HCT116 (cell line): ENCODE data around the gene PLCB2. TPM values are rescaled to one million over a fixed set of nuclear protein-coding genes. Genes with fewer than 3 reads are reported as not detected.

Experiments
- ATAC-seq: fragments of 200-7000 bp; cut with Tn5 transposase; 2 replicates; pipeline ENCODE4 v1.9.1; 2020; ENCODE audit warnings: mild to moderate bottlenecking, moderate library complexity
- BruUV-seq: library from RNA; stranded (reverse); fragments of 400-500 nt; replicated peaks from 2 replicates; lab custom pipeline; 2021; lab: Mats Ljungman, UMichigan
- CTCF ChIA-PET: fragments of 300-600 bp; sonication (Branson Sonifier 250); formaldehyde crosslinking; loops from one replicate; lab custom pipeline; 2021; ENCODE audit warnings: antibody characterized with exemption; lab: Charles Lee
- POLR2A ChIA-PET: fragments of 300-600, 350-600 bp; sonication (Branson Sonifier 250); formaldehyde crosslinking; loops from one replicate; lab custom pipeline; 2021; ENCODE audit warnings: antibody characterized with exemption; lab: Charles Lee
- RAD21 ChIA-PET, 2 experiments: fragments of 300-600 bp; sonication (Branson Sonifier 250); formaldehyde crosslinking; loops; one replicate each; lab custom pipeline; 2023; ENCODE audit warnings: low total read pairs in 2 of 2; ENCODE audit not compliant: uncharacterized antibody in 2 of 2, unreplicated experiment in 2 of 2, low non-redundant PET in 1 of 2; lab: Charles Lee
- DNase-seq: peaks from one replicate; pipeline ENCODE4 v3.0.0-alpha.2; 2010; ENCODE audit warnings: low read depth, low spot score
- H2AFZ ChIP-seq: fragments of 200-600 bp; shearing (Covaris generic), sonication (generic); 2 replicates; pipeline ENCODE4 v1.6.1; 2017; ENCODE audit warnings: low read depth, mixed run types, mixed read lengths, antibody characterized with exemption, low read length; ENCODE audit not compliant: poor library complexity, severe bottlenecking
- H3K27ac ChIP-seq: 2 replicates; pipeline ENCODE4 v1.5.1; 2012; ENCODE audit warnings: low read depth, low read length
- H3K27me3 ChIP-seq: fragments of 200-600 bp; sonication (generic); 2 replicates; pipeline ENCODE4 v1.6.1; 2016; ENCODE audit warnings: mixed run types, low read length, mixed read lengths; ENCODE audit not compliant: insufficient read depth
- H3K36me3 ChIP-seq, 2 experiments: fragments of 200-500 bp in 1 of 2; fragments of 200-600 bp in 1 of 2; sonication (Bioruptor generic) in 1 of 2; sonication (generic) in 1 of 2; 2 replicates each; pipeline versions ENCODE4 v1.5.1 to v1.6.1; 2014 to 2016; ENCODE audit warnings: low read length in 2 of 2, inconsistent platforms in 1 of 2, mixed read lengths in 1 of 2, mixed run types in 1 of 2; ENCODE audit not compliant: insufficient read depth in 2 of 2, control insufficient read depth in 1 of 2
- H3K4me1 ChIP-seq, 2 experiments: fragments of 200-600 bp in 1 of 2; sonication (generic) in 1 of 2; 2 replicates each; pipeline versions ENCODE4 v1.5.1 to v1.6.1; 2012 to 2017; ENCODE audit warnings: low read length in 2 of 2, inconsistent platforms in 1 of 2, mild to moderate bottlenecking in 1 of 2, mixed read lengths in 1 of 2, mixed run types in 1 of 2, moderate library complexity in 1 of 2; ENCODE audit not compliant: insufficient read depth in 2 of 2, control insufficient read depth in 1 of 2
- H3K4me2 ChIP-seq: fragments of 200-600 bp; sonication (generic); 2 replicates; pipeline ENCODE4 v1.6.1; 2017; ENCODE audit warnings: mixed run types, low read length, mixed read lengths
- H3K4me3 ChIP-seq, 2 experiments: fragments of 200-600 bp in 1 of 2; sonication (generic) in 1 of 2; replicated peaks in 1 of 2; 2 replicates each; pipeline ENCODE4 v1.5.1; 2011 to 2016; ENCODE audit warnings: low read length in 2 of 2, control low read depth in 1 of 2, low read depth in 1 of 2, mild to moderate bottlenecking in 1 of 2, mixed read lengths in 1 of 2, mixed run types in 1 of 2
- H3K79me2 ChIP-seq: fragments of 200-600 bp; sonication (generic); 2 replicates; pipeline ENCODE4 v1.6.1; 2017; ENCODE audit warnings: mild to moderate bottlenecking, mixed run types, low read length, moderate library complexity, mixed read lengths; ENCODE audit not compliant: insufficient read depth
- H3K9ac ChIP-seq: fragments of 200-600 bp; sonication (generic); 2 replicates; pipeline ENCODE4 v1.6.1; 2016; ENCODE audit warnings: low read length, mixed read lengths
- H3K9me2 ChIP-seq: fragments of 200-600 bp; sonication (generic), shearing (Covaris generic); 2 replicates; pipeline ENCODE4 v1.6.1; 2017; ENCODE audit warnings: mixed run types, mild to moderate bottlenecking, moderate library complexity; ENCODE audit not compliant: insufficient read depth
- H3K9me3 ChIP-seq, 2 experiments: fragments of 200-500 bp in 1 of 2; fragments of 200-600 bp in 1 of 2; sonication (Bioruptor generic) in 1 of 2; sonication (generic) in 1 of 2; 2 replicates each; pipeline ENCODE4 v1.6.1; 2014 to 2017; ENCODE audit warnings: low read length in 2 of 2, mixed read lengths in 2 of 2, inconsistent platforms in 1 of 2, low read depth in 1 of 2, mild to moderate bottlenecking in 1 of 2, mixed run types in 1 of 2, moderate library complexity in 1 of 2; ENCODE audit not compliant: control insufficient read depth in 1 of 2, insufficient read depth in 1 of 2
- H4K20me1 ChIP-seq: fragments of 200-600 bp; sonication (generic), shearing (Covaris generic); 2 replicates; pipeline ENCODE4 v1.6.1; 2017; ENCODE audit warnings: mixed run types, mild to moderate bottlenecking, moderate library complexity; ENCODE audit not compliant: insufficient read depth
- ATF3 ChIP-seq: IDR thresholded peaks from 2 replicates; pipeline ENCODE4 v1.6.1; 2012
- CBX3 ChIP-seq: IDR thresholded peaks from 2 replicates; pipeline ENCODE4 v1.6.1; 2012; ENCODE audit warnings: low read depth
- EGR1 ChIP-seq: IDR thresholded peaks from 2 replicates; pipeline ENCODE4 v1.6.1; 2012; ENCODE audit warnings: low read depth
- ELF1 ChIP-seq: IDR thresholded peaks from 2 replicates; pipeline ENCODE4 v1.6.1; 2012; ENCODE audit warnings: low read depth, borderline replicate concordance
- EZH2 ChIP-seq: fragments of 200-600 bp; sonication (generic); IDR thresholded peaks from 2 replicates; pipeline ENCODE4 v1.6.1; 2017; ENCODE audit warnings: antibody characterized with exemption, mixed run types
- JUND ChIP-seq: IDR thresholded peaks from 2 replicates; pipeline ENCODE4 v1.6.1; 2012
- MAX ChIP-seq: IDR thresholded peaks from 2 replicates; pipeline ENCODE4 v1.6.1; 2012
- POLR2A ChIP-seq: IDR thresholded peaks from 2 replicates; pipeline ENCODE4 v1.7.0; 2011; ENCODE audit warnings: borderline replicate concordance; ENCODE audit not compliant: insufficient read depth, insufficient read length; ENCODE audit errors: extremely low read depth
- POLR2AphosphoS5 ChIP-seq: IDR thresholded peaks from 2 replicates; pipeline ENCODE4 v1.6.1; 2011; ENCODE audit warnings: mild to moderate bottlenecking, low read depth, low read length, moderate library complexity
- RAD21 ChIP-seq: IDR thresholded peaks from 2 replicates; pipeline ENCODE4 v1.6.1; 2012; ENCODE audit warnings: low read depth, mild to moderate bottlenecking
- SP1 ChIP-seq: IDR thresholded peaks from 2 replicates; pipeline ENCODE4 v1.6.1; 2012; ENCODE audit warnings: low read depth
- ZBTB33 ChIP-seq: IDR thresholded peaks from 2 replicates; pipeline ENCODE4 v1.6.1; 2011; ENCODE audit warnings: mild to moderate bottlenecking, low read length, moderate library complexity; ENCODE audit not compliant: insufficient replicate concordance; ENCODE audit errors: extremely low read depth
- ZFX ChIP-seq: fragments of 450-650 bp; IDR thresholded peaks from 2 replicates; pipeline ENCODE4 v1.6.1; 2017
- intact Hi-C: fragments of 100-400 bp; cut with micrococcal nuclease; formaldehyde crosslinking; loops from 2 replicates; pipeline ENCODE4 v1.10.0; 2022
- total RNA-seq: library from RNA; stranded (reverse); gene quantifications from one replicate; pipeline ENCODE4 v1.2.1, GENCODE V29; 2021; ENCODE audit not compliant: unreplicated experiment

The PLCB2 gene
- total RNA-seq, 1 experiment from 2014 or later, result 2.8 TPM

- TF ChIP-seq POLR2A (peak; percentile 41), ZBTB33 (no peak), ATF3 (no peak), ZFX (peak; percentile 91), SP1 (no peak), EZH2 (no peak), RAD21 (no peak), ELF1 (no peak), POLR2AphosphoS5 (peak; percentile 68), MAX (peak; percentile 62; the same call in 1 of the 2 replicates), EGR1 (no peak), CBX3 (no peak), JUND (no peak)
- ChIA-PET POLR2A (no interaction called here), CTCF (interaction anchor here (0.6 to 1.2 kb wide), 2 partner anchors 22 to 35 kb away, joined by 3 to 5 read pairs; no protein-coding TSS in a partner anchor), RAD21 (no interaction called here)
- ATAC-seq, result peak; percentile 87
- H4K20me1 ChIP-seq, result no peaks in the 10 kb centered on the region
- peak overlapping the region; percentile 51 for H2AFZ ChIP-seq
- H3K27me3 ChIP-seq, result no peaks in the 10 kb centered on the region
- H3K79me2 ChIP-seq, result peaks cover 18% of the 10 kb centered on the region; the same call in 1 of the 2 replicates
- no peaks in the 10 kb centered on the region for H3K9me3 ChIP-seq
- intact Hi-C loops, result no loop called here
- peaks cover 14 to 37% of the 10 kb centered on the region in 2 experiments for H3K4me1 ChIP-seq
- H3K36me3 ChIP-seq, result peaks cover 3 to 4% of the 10 kb centered on the region in 2 experiments; a peak in 3 of 4 replicates
- no peaks in the 10 kb centered on the region for H3K9me2 ChIP-seq
- peak overlapping the region; percentile 90 for H3K9ac ChIP-seq
- H3K27ac ChIP-seq, result peak overlapping the region; percentile 79
- H3K4me2 ChIP-seq, result peak overlapping the region; percentile 99
- no TSS peak for BruUV-seq
- DNase-seq, result peak; percentile 42
- peak overlapping the region; percentile 65 to 97 for H3K4me3 ChIP-seq
Observed at GRCh38 chr15:40252438-40253166, 55.1 kb downstream of the PLCB2 start.
